ENCODE results near the gene AADACL2.
"Not testable (repeated sequence)": the region's sequence is repeated elsewhere in the genome, so short reads cannot be mapped to it uniquely, and the experiment has no call there.

The AADACL2 gene

DNA sequence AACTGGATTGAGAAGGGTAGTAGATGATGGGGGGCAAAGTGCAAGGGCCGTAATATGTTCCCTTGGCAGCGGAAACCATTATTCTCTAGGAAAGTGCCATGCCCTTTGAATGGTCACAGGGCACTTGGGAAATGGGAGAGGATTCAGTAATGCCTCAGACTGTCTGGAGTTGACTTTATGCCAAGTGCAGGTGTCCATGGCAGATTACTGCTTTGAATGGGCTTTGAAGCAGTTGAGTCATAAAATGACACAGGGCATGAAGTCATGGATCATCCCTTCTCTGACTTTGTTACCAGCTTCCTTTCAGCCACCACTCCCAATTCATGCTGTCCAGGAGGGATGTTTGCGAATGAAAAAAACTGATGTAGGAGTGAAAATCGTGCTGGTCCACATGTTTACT is 20.1 kb downstream of the AADACL2 start:
- H3K4me2 ChIP-seq (ENCODE audit: low read length): no peak overlapping the region
- TF ChIP-seq EZH2phosphoT487 (IDR thresholded peaks at IDR 0.05; ENCODE audit: low read depth) (no peak), CTCF (IDR thresholded peaks at IDR 0.05; ENCODE audit: low read depth, low read length) (no peak)
- H3K27me3 ChIP-seq (ENCODE audit: low read depth, low read length): no peaks in the 10 kb centered on the region
- H3K4me3 ChIP-seq (ENCODE audit: low read length): no peak overlapping the region
- H4K20me1 ChIP-seq (ENCODE audit: insufficient read depth, low read length): no peaks in the 10 kb centered on the region
- H3K9ac ChIP-seq (ENCODE audit: low read length): no peak overlapping the region
- no peaks in the 10 kb centered on the region for H3K36me3 ChIP-seq (replicated peaks; ENCODE audit: low read depth, low read length)
- no peaks in the 10 kb centered on the region for H3K4me1 ChIP-seq (ENCODE audit: low read length)
- no peak overlapping the region for H2AFZ ChIP-seq (ENCODE audit: low read depth, low read length)
- H3K79me2 ChIP-seq (ENCODE audit: low read length): no peaks in the 10 kb centered on the region
- H3K9me3 ChIP-seq (ENCODE audit: insufficient read depth, low read length): no peaks in the 10 kb centered on the region
- H3K27ac ChIP-seq (ENCODE audit: low read length): no peak overlapping the region

- no peak overlapping the region for H3K9ac ChIP-seq (ENCODE audit: low read length)
- no peaks in the 10 kb centered on the region for H3K9me3 ChIP-seq (ENCODE audit: insufficient read depth, low read length)
- H3K27me3 ChIP-seq (ENCODE audit: low read depth, low read length): no peaks in the 10 kb centered on the region
- no peak overlapping the region for H3K4me2 ChIP-seq (ENCODE audit: low read length)
- no peak for TF ChIP-seq EZH2phosphoT487 (IDR thresholded peaks at IDR 0.05; ENCODE audit: low read depth)
- TF ChIP-seq CTCF (IDR thresholded peaks at IDR 0.05; ENCODE audit: low read depth, low read length): no peak
- no peaks in the 10 kb centered on the region for H3K4me1 ChIP-seq (ENCODE audit: low read length)
- H3K79me2 ChIP-seq (ENCODE audit: low read length): no peaks in the 10 kb centered on the region
- no peak overlapping the region for H3K27ac ChIP-seq (ENCODE audit: low read length)
- no peaks in the 10 kb centered on the region for H4K20me1 ChIP-seq (ENCODE audit: insufficient read depth, low read length)
- H2AFZ ChIP-seq (ENCODE audit: low read depth, low read length): no peak overlapping the region
- H3K4me3 ChIP-seq (ENCODE audit: low read length): no peak overlapping the region
- no peaks in the 10 kb centered on the region for H3K36me3 ChIP-seq (replicated peaks; ENCODE audit: low read depth, low read length)
Observed at GRCh38 chr3:151761581-151761980, 27.9 kb downstream of the AADACL2 start.

GRCh38 chr3:151764699-151765098 is 31.0 kb downstream of the AADACL2 start:
- H3K4me3 ChIP-seq (ENCODE audit: low read length); H3K9me3 ChIP-seq (ENCODE audit: insufficient read depth, low read length); H3K27ac ChIP-seq (ENCODE audit: low read length); H3K79me2 ChIP-seq (ENCODE audit: low read length); H3K9ac ChIP-seq (ENCODE audit: low read length); H3K36me3 ChIP-seq (replicated peaks; ENCODE audit: low read depth, low read length); H3K4me2 ChIP-seq (ENCODE audit: low read length); H2AFZ ChIP-seq (ENCODE audit: low read depth, low read length); H3K27me3 ChIP-seq (ENCODE audit: low read depth, low read length); H4K20me1 ChIP-seq (ENCODE audit: insufficient read depth, low read length); H3K4me1 ChIP-seq (ENCODE audit: low read length): not testable (repeated sequence)

DNA sequence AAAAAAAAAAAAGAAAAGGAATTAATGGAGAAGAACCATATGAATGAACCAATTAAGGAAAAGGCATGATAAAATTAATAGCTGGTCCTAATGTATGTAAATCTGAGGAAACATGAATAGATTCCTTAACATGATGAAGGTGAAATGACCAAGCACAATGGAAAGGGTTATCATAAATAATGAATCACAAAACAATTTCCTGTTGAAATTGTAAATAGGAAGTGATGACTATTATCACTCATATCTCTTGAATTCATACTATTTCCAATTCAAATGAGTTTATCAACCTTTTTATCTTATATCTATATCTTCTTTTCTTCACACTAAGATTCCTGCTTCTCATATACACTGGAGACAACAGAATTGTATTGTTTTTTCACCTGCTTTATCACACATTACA is 32.0 kb downstream of the AADACL2 start:
- H3K4me2 ChIP-seq (ENCODE audit: low read length): no peak overlapping the region
- no peaks in the 10 kb centered on the region for H3K79me2 ChIP-seq (ENCODE audit: low read length)
- H3K36me3 ChIP-seq (replicated peaks; ENCODE audit: low read depth, low read length): no peaks in the 10 kb centered on the region
- no peaks in the 10 kb centered on the region for H4K20me1 ChIP-seq (ENCODE audit: insufficient read depth, low read length)
- H3K9me3 ChIP-seq (ENCODE audit: insufficient read depth, low read length): no peaks in the 10 kb centered on the region
- no peak overlapping the region for H3K9ac ChIP-seq (ENCODE audit: low read length)
- H3K27me3 ChIP-seq (ENCODE audit: low read depth, low read length): no peaks in the 10 kb centered on the region
- H2AFZ ChIP-seq (ENCODE audit: low read depth, low read length): no peak overlapping the region
- no peak overlapping the region for H3K27ac ChIP-seq (ENCODE audit: low read length)
- no peak overlapping the region for H3K4me3 ChIP-seq (ENCODE audit: low read length)
- TF ChIP-seq CTCF (IDR thresholded peaks at IDR 0.05; ENCODE audit: low read depth, low read length) (no peak), EZH2phosphoT487 (IDR thresholded peaks at IDR 0.05; ENCODE audit: low read depth) (no peak)
- no peaks in the 10 kb centered on the region for H3K4me1 ChIP-seq (ENCODE audit: low read length)

DNA sequence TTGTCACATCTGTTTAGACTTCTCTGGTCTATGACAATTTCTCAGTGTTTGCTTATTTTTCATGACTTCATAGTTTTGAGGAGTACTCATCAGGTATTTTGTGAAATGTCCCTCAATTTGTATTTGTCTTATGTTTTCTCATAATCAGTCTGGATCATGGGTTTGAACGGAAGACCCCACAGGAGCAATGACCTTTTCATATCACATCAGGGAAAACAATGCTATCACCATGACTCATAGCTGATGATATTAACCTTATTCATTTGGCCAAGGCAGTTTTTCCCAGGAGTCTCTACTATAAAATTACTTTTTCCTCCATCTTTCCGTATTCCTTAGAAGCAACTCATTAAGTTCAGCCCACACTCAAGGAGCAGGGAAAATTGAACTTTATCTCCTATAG is 32.7 kb downstream of the AADACL2 start:
- TF ChIP-seq CTCF (IDR thresholded peaks at IDR 0.05; ENCODE audit: low read depth, low read length) (no peak), EZH2phosphoT487 (IDR thresholded peaks at IDR 0.05; ENCODE audit: low read depth) (no peak)
- Histone ChIP-seq H4K20me1 (ENCODE audit: insufficient read depth, low read length) (no peaks in the 10 kb centered on the region), H3K27me3 (ENCODE audit: low read depth, low read length) (no peaks in the 10 kb centered on the region), H3K9me3 (ENCODE audit: insufficient read depth, low read length) (no peaks in the 10 kb centered on the region), H3K4me2 (ENCODE audit: low read length) (no peak overlapping the region), H3K4me1 (ENCODE audit: low read length) (no peaks in the 10 kb centered on the region), H3K36me3 (replicated peaks; ENCODE audit: low read depth, low read length) (no peaks in the 10 kb centered on the region), H3K4me3 (ENCODE audit: low read length) (no peak overlapping the region), H3K9ac (ENCODE audit: low read length) (no peak overlapping the region), H2AFZ (ENCODE audit: low read depth, low read length) (no peak overlapping the region), H3K27ac (ENCODE audit: low read length) (no peak overlapping the region), H3K79me2 (ENCODE audit: low read length) (no peaks in the 10 kb centered on the region)
